Sigmoid colon (tissue), 4 donors: ENCODE data around the gene RAD51D.

Source experiments
- EP300 ChIP-seq, 4 donors: sonication (generic); formaldehyde crosslinking; IDR thresholded peaks; one replicate each; pipeline ENCODE4 v1.6.1; 2017; ENCODE audit warnings: antibody characterized with exemption in 4 of 4
- POLR2A ChIP-seq, 2 donors: fragments of 450-650 bp; IDR thresholded peaks; one replicate each; pipeline ENCODE4 v1.6.1; 2016; ENCODE audit warnings: antibody characterized with exemption in 2 of 2, mild to moderate bottlenecking in 2 of 2, moderate library complexity in 2 of 2
- POLR2AphosphoS5 ChIP-seq, 4 donors: sonication (generic); formaldehyde crosslinking; IDR thresholded peaks; one replicate each; pipeline ENCODE4 v1.6.1; 2017; ENCODE audit warnings: antibody characterized with exemption in 4 of 4
- TF ChIP-seq, protein P1 (sequence below), 4 experiments: fragments of 450-650 bp in 3 of 4; fragments of 200-600 bp in 1 of 4; IDR thresholded peaks; one replicate each; pipeline ENCODE4 v1.5.1; 2016 to 2019; ENCODE audit warnings: antibody characterized with exemption in 4 of 4, mild to moderate bottlenecking in 3 of 4, moderate library complexity in 2 of 4

DNA sequence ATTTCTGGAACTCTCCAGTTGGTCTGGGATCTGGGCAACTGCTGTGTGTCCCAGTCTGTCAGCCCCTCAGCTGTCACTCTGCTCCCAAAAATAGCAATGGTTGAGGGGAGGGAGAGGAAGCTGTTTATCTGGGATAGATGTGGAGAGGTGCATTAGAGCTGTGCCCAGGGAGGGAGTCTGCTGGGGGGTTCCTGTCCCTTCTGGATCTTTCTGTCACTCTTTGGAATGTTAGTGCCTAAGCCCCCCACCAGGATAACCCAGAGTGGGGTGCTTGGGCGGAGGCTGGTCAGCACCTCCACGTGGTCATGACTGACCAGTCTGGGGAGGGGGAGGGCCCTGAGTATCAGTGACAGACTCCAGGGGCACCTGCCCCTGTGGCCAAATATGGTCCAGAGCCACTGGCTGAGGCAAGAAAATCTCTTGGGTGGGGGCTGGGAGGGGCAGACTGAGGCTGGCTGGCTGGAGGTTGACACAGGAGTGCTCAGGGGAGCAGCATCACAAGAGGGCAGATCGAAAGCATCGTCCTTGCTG is 27.8 kb upstream of the RAD51D start, which contains the start of gene UNC45B:
- TF ChIP-seq EP300 (IDR thresholded peaks at IDR 0.05) (no peak), POLR2A (IDR thresholded peaks at IDR 0.05) (no peak), POLR2AphosphoS5 (IDR thresholded peaks at IDR 0.05) (no peak)
- TF ChIP-seq, protein P1, sequence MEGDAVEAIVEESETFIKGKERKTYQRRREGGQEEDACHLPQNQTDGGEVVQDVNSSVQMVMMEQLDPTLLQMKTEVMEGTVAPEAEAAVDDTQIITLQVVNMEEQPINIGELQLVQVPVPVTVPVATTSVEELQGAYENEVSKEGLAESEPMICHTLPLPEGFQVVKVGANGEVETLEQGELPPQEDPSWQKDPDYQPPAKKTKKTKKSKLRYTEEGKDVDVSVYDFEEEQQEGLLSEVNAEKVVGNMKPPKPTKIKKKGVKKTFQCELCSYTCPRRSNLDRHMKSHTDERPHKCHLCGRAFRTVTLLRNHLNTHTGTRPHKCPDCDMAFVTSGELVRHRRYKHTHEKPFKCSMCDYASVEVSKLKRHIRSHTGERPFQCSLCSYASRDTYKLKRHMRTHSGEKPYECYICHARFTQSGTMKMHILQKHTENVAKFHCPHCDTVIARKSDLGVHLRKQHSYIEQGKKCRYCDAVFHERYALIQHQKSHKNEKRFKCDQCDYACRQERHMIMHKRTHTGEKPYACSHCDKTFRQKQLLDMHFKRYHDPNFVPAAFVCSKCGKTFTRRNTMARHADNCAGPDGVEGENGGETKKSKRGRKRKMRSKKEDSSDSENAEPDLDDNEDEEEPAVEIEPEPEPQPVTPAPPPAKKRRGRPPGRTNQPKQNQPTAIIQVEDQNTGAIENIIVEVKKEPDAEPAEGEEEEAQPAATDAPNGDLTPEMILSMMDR (IDR thresholded peaks at IDR 0.05): no peak
